Measurements from ENCODE around the gene ARPC1B. TPM values are rescaled to one million over a fixed set of nuclear protein-coding genes. Genes with fewer than 3 reads are reported as not detected.
"Not testable (repeated sequence)": the region's sequence is repeated elsewhere in the genome, so short reads cannot be mapped to it uniquely, and the experiment has no call there.

Gene ARPC1B
- total and polyA plus RNA-seq, 4 donors: 43.9 to 182 (median 112) TPM

- Histone ChIP-seq H3K27ac (ENCODE audit: low read depth in 1 of 2, low read length in 2 of 2) (no peak overlapping the region), H3K27me3 (ENCODE audit: control insufficient read depth in 4 of 4, insufficient read depth in 4 of 4, low read length in 3 of 4) (no peaks in the 10 kb centered on the region), H3K9me3 (ENCODE audit: control insufficient read depth in 4 of 4, low read length in 3 of 4) (no peaks in the 10 kb centered on the region), H3K9ac (ENCODE audit: low read depth in 1 of 2, low read length in 2 of 2) (no peak overlapping the region), H3K36me3 (ENCODE audit: control insufficient read depth in 4 of 4, insufficient read depth in 3 of 4, low read depth in 1 of 4, low read length in 3 of 4) (peaks cover 7 to 52% (median 45%) of the 10 kb centered on the region in 4 donors), H3K4me3 (ENCODE audit: low read depth in 1 of 3, low read length in 3 of 3) (no peak overlapping the region), H3K4me1 (ENCODE audit: control insufficient read depth in 4 of 4, insufficient read depth in 4 of 4, low read length in 3 of 4) (no peaks in the 10 kb centered on the region)
- no peak for TF ChIP-seq RAD21 (IDR thresholded peaks at IDR 0.05)
- TF ChIP-seq ZBTB33 (IDR thresholded peaks at IDR 0.05): no peak
- TF ChIP-seq FOXA1 (IDR thresholded peaks at IDR 0.05): no peak
- no peak for TF ChIP-seq EGR1 (IDR thresholded peaks at IDR 0.05; ENCODE audit: low read depth in 2 of 2)
- TF ChIP-seq, protein P1, sequence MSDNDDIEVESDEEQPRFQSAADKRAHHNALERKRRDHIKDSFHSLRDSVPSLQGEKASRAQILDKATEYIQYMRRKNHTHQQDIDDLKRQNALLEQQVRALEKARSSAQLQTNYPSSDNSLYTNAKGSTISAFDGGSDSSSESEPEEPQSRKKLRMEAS (IDR thresholded peaks at IDR 0.05): no peak
- no peak for TF ChIP-seq TAF1 (conservative IDR thresholded peaks at IDR 0.05)
- no peak for TF ChIP-seq NR2F2 (IDR thresholded peaks at IDR 0.05)
- no peak for TF ChIP-seq YY1 (IDR thresholded peaks at IDR 0.05)
- TF ChIP-seq CTCF (IDR thresholded peaks at IDR 0.05; ENCODE audit: low read depth, low read length, missing input control): no peak
- TF ChIP-seq FOXA2 (IDR thresholded peaks at IDR 0.05): no peak
- no peak for TF ChIP-seq REST (IDR thresholded peaks at IDR 0.05)
- TF ChIP-seq, protein P2, sequence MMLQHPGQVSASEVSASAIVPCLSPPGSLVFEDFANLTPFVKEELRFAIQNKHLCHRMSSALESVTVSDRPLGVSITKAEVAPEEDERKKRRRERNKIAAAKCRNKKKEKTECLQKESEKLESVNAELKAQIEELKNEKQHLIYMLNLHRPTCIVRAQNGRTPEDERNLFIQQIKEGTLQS (IDR thresholded peaks at IDR 0.05): no peak
- TF ChIP-seq JUND (IDR thresholded peaks at IDR 0.05): no peak
- TF ChIP-seq HNF4G (IDR thresholded peaks at IDR 0.05): no peak
- TF ChIP-seq RXRA (IDR thresholded peaks at IDR 0.05): no peak
- no peak for TF ChIP-seq SP1 (IDR thresholded peaks at IDR 0.05)
- TF ChIP-seq HNF4A (conservative IDR thresholded peaks at IDR 0.05): no peak
- TF ChIP-seq GABPA (IDR thresholded peaks at IDR 0.05 in 1 of 2, conservative IDR thresholded peaks at IDR 0.05 in 1 of 2): no peak
- no peak for DNase-seq (ENCODE audit: low spot score)
- WGBS: 96% methylated on average over 13 of the region's 13 CpGs
These were observed 30.4 kb upstream of the ARPC1B start for GRCh38 chr7:99344061-99344647.

- H3K36me3 ChIP-seq (ENCODE audit: control insufficient read depth in 4 of 4, insufficient read depth in 3 of 4, low read depth in 1 of 4, low read length in 3 of 4): peaks cover 21 to 51% (median 39%) of the 10 kb centered on the region in 4 donors
- 93% methylated on average over 3 of the region's 3 CpGs for WGBS
These were observed 23.9 kb upstream of the ARPC1B start for GRCh38 chr7:99350641-99351040.

More at GRCh38 chr7:99350641-99351040, 23.9 kb upstream of the ARPC1B start:
- not testable (repeated sequence) for H3K4me3 ChIP-seq (ENCODE audit: low read depth in 1 of 3, low read length in 3 of 3); H3K9ac ChIP-seq (ENCODE audit: low read depth in 1 of 2, low read length in 2 of 2); H3K27ac ChIP-seq (ENCODE audit: low read depth in 1 of 2, low read length in 2 of 2); H3K4me1 ChIP-seq (ENCODE audit: control insufficient read depth in 4 of 4, insufficient read depth in 4 of 4, low read length in 3 of 4); DNase-seq (ENCODE audit: low spot score); H3K9me3 ChIP-seq (ENCODE audit: control insufficient read depth in 4 of 4, low read length in 3 of 4); H3K27me3 ChIP-seq (ENCODE audit: control insufficient read depth in 4 of 4, insufficient read depth in 4 of 4, low read length in 3 of 4)

Data from liver (tissue), 9 donors.